NAMALWA (cell line): ENCODE data around the gene RXRA.

Source experiments
- DNase-seq: peaks from one replicate; pipeline ENCODE4 v3.0.0-alpha.2; 2015; ENCODE audit warnings: low spot score

The RXRA gene

DNA sequence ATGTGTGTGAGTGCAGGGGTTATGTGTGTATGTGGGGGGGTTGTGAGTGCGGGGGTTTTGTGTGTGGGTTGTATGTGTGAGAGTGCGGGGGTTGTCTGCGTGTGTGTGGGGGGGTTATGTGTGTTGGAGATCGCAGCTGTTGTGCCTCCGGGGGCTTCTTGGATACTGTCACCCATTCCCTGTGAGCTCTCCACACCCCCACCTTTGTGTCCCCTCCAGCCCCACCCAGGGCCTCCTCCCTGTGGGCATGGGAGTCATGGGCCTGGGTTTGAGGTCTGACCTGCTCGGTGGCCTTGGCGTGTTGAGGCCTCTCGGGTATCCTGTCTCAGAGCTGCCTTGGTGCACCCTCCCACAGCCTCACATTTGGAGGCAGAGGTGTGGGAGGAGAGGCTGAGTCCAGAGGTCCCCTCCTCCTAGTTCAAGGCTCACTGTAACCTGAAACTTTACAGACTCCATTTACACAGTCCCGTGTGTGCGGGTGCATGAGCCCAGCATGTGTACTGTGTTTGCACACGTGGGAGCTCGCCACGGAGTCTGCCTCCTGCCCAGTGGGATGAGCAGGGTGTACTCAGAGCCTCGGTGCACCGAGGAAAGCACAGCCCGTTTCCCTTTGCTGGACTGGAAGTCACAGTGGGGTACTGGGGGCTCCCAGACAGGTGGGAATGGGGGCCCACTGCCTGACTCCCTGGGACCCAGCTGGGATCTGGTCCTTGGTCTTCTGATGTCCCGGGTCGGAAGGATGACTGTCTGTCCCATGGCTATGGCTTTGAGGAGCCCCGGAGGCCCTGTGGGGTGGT lies 43.4 kb downstream of the RXRA start:
- peak; percentile 17 for DNase-seq

DNA sequence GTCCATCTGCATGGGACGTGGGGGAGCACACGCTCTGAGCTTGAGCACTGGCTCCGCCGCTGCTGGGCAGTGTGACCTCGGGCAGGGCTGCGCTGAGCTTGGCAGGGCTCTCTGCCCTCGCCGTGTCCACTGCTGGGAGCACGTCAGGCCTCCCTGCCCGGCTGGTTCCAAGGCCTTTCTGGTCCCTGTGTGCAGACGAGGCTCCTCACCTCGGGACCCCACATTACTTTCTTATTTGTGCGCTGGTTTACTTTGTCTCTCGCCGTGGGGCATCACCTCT lies 43.9 kb downstream of the RXRA start:
- no peak for DNase-seq

DNA sequence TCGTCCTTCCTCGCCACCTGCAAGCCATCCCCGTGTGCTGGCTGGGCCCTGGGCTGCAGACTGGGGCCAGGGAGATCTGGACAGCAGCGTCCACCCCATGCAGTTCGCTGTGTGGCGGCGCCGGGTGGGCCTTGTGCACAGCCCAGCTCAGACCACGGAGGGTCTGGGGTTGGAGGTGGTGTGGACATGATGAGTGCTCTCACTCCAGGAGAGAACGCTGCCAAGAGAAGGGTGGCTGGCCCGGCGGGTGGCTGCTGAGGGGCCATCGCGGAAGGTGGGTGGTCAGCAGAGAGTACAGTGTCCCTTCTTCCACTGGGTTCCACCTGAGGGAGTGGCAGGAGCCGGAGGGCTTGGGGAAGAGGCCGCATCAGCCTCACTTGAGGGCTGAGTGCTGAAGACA lies 44.4 kb downstream of the RXRA start:
- DNase-seq, result no peak

DNA sequence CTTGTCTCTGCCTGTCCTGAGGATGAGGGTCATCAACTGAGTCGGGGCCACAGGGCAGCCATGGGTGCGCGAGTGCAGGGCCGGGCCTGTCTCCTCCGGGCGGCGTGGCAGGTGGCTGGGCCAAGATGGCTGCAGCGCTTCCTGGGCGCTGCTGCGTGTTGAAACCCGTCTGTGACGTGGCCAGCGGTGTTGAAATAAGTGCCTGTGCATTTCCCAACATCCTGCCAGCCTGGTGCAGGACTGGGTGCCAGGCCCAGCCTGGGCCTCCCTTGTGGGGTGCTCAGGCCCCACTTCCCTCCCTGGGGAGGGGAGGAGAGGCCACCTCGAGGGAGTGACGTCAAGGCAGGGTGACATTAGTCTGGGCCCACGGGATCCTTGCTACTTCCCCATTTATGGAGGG lies 45.5 kb downstream of the RXRA start:
- DNase-seq, result no peak

DNA sequence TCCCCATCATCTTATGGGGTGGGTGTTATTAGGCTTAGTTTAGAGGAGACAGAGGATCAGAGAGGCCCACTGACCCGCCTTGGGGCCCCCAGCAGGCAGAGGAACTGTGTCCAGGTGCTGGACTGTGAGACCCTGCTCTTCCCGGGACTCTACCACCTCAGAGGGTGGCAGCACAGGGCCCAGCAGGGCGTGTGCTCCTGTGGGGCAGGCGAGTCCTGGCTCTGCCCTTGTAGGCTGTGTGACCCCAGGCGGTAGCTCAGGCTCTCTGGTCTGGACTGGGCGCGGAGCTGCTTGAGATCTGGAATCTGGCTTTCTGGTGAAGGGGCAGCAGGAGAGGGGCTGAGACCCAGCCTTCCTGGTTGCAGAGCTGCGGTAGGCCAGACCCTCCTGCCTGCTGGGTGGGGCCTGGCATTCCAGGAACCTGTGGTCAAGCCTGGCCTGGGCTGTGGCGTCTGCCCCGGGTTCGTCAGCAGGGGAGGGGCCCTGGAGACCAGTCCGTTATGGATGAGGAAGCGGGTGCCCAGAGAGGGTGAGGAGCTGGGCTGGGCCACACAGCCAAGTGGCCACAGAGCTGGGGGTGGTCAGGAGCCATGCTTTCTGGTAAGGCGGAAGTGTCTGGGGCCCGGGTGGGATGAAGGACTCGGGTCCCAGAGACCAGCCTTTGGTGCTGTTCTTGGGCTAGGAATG lies 46.5 kb downstream of the RXRA start:
- DNase-seq, result no peak

GRCh38 chr9:134373269-134373668 lies 47.0 kb downstream of the RXRA start:
- DNase-seq, result no peak

DNA sequence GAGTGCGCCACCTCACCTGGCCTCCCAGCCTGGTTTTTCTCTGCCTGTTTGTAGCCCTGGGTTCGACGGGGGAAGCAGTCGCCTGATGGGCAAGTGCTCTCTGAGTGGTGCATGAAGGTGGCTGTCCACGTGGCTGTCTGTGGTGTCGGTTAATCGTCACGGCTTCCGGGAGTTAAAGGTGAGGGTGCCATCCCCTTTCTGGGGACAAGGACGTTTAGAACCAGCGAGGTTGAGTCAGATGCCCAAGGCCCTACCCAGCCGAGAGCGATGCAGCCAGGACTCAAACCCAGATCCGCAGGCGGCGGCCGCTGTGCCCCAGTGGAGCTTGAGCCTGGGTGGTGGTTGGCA lies 47.7 kb downstream of the RXRA start:
- DNase-seq, result no peak

DNA sequence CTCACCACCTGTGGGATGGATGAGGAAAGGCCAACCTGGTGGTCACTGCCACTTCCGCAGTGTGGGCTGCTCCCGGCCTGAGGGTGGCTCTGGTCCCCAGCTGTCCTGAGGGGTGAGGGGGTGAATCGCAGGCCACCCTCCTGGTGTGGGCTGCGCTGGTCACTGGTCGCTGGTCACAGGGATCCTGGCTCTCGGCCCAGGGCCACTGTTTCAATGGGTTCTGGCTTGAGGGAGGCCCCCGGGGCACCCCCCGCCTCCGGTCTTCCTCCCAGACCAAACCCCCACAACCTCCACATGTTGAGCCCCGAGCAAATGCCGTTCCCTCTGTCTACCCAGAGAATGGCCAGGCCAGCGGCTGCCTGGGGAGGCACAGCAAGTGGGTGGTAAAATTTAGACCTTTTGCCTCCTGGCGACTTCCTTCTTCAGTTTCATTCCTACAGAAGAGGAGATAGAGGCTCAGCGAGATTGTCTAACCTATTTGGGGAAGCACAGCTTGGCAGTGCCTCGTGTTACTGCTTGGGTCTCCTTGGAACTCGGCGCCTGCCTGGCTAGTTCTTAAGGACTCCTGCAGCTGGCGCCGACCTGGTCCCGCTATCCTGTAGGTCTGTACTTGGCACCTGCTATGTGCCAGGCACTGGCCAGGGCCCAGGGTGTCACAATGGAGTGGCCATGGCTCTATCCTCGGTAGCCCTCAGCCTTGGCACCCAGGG lies 48.2 kb downstream of the RXRA start:
- no peak for DNase-seq

- DNase-seq, result no peak
Measured at GRCh38 chr9:134375011-134375390, 48.7 kb downstream of the RXRA start.

DNA sequence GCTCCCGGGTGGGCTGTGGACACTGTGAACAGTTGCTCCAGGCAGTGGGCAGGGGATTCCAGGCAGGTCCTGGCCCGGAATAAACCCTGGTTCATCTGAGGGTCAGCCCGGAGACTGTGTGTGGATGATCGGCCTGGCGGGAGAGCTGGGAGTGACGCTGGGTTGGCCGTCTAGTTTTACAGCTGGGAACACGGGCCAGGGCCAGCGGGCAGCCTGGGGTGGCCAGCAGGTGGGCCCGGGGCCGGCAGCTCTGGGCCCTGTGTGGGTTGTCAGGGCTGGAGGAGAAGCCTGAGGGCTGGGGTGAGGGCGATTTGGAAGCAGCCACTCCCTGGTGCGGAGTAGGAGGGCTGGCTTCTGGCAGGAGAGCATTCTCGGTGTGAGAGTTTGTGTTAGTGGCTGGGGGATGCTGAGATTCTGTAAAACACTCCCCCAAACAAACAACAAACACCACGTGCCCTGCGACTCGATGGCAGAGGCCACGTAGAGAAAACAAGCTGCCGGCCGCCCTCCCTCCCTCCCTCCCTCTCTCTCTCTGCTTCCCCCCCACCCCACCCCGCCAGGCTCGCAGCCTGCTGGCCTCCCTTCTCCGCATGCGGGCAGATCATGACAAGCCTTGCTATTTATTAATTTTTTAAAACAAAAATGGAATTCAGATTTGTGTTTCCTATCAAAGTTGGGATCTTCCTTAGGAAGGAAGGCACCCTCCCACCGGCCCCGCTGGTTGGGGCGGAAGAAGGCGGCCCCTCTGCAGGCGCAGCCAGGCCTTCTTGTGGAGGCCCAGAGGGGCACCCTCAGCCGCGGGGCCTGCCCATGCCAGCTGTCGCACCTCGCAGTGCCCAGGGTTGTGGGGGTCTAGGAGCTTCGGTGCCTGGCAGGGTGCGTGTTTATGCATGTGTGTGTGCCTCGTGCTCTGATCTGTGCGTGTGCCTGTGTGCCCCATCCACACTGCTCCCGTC lies 49.5 kb downstream of the RXRA start:
- DNase-seq, result no peak

- DNase-seq, result no peak
Measured at GRCh38 chr9:134376386-134377142, 50.3 kb downstream of the RXRA start.

- no peak for DNase-seq
Measured at GRCh38 chr9:134377143-134377484, 50.9 kb downstream of the RXRA start.

- DNase-seq, result no peak
Measured at GRCh38 chr9:134377976-134378375, 51.7 kb downstream of the RXRA start.

DNA sequence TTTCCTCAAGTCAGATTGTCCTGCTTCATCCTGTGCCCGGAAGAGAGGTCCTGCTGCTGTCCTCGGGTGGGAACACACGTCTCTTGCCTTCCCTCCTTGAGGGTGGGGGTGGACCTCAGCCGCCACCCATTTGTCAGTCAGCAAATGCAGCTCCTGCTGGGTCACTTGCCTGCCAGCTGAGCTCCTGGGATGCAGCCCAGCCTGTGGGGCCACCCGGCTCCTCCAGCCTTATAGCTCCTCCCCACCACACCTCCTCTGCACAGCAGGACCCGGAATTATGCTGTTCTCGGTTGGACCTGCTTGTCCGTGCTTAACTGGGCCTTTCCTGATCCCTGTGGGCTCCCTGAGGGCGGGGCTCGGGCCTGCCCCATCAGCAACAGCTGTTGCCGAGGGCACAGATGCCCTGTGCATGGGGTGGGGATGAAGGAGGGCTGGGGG lies 52.7 kb downstream of the RXRA start:
- no peak for DNase-seq

GRCh38 chr9:134379831-134380365 lies 53.6 kb downstream of the RXRA start:
- DNase-seq, result no peak

DNA sequence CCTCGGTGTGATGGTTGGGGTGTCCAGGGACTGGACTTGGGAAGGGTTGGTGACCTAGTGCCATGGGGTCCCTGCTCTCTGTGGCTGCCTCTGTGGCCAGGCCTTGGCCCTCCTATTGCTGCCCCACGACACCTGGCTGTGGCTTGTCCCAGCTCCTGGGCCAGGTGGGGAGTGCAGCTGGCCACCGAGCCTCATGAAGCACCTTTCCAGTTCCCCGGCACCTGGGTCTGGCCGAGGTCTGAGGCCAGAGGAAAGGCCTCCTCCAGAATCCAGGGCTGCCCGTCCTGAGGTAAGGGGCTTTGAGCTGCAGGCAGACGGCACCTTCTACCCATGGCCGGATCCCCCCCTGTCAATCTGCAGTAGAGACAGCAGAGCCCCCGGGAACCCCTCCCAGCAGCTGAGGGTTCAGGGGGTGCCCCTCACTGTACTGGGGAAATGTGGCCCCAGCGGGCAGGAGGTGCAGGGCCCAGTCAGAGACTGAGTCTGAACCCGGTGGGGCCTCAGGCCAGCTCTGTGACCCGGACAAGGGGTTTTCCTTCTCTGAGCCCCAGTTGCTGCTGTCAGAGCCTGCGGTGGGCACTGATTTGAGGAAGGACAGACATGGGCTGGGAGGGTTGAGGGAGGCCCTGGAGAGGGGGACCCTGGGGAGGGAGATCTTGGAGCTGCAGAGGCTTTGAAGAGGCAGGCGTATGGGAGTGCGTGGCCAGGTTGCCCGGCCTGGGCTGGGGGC lies 54.5 kb downstream of the RXRA start:
- no peak for DNase-seq

DNA sequence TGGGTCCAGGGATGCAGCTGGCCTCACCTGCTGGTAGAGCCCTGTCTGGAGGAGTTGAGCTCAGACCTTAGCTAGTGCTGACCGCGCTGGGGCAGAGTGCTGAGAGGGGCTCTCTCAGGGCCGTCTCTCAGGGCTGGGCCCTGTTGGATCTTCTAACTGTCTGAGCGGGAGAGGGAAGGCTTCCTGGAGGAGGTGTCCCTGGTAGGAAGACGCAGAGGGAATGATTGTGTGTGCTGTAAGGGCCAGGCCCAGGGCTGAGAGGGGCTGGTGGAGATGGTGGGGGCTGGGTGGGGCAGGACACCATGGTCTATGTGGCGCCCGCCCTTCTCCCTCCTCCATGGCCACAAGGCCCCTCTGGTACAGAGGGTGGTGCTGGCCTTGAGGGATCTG lies 55.0 kb downstream of the RXRA start:
- no peak for DNase-seq

DNA sequence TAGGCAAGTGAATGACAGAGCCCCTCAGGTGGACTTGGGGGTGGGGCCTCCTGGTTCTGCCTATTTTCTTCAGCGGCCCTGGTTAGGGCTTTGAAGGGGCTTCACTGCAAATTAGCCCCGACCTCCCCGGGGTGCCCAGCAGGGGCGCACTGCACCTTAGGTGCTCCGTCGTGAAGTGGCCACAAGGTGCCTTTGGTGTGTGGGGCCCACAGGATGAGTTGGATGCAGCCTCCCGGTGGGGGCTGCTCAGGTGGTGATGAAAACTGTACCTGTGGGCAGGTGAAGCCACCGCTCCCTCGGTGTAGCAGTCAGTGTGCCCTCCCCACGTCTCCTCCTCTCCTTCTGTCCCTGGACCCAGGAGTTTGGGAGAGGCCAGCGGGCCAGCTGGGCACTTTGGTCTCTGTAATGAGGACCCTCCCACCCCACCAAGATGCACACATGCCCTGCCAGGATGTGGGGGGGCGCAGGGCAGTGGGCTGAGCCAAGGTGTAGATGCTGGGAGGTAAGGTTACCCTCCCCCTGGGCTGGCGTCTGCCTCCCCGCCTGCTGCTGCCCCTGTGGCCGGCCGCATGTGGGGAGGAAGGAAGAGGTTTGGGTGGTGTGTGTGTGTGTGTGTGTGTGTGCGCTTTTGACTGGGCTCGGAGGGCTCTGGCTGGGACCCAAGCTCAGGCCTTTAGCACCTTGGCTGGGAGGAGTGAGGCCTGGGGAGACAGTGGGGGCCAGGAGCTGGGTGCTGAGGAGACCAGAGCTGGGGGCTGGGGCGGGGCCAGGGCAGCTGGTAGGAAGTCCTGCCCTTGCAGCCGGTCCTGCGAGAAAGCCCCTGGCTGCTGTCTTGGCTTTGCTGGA lies 55.6 kb downstream of the RXRA start:
- peak; percentile 55 for DNase-seq

DNA sequence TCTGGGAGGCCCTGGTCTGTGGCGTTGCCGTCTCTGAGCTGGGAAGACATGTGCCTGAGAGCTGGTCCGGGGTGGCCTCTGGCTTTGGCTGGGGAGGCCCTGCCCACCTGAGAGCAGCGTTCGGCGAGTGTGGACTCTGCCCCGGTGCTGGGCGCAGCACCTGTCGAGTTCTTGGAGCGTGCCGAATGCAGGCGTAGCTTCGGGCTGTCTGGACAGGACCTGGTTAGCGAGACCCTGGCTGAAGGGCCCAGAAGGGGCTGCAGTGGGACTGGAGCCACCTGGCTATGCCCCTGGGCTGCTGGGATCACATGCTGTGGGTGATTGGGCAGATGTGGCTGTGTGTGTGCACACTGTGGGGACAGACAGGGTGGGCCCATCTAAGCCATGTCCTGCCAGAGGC lies 56.5 kb downstream of the RXRA start:
- no peak for DNase-seq

DNA sequence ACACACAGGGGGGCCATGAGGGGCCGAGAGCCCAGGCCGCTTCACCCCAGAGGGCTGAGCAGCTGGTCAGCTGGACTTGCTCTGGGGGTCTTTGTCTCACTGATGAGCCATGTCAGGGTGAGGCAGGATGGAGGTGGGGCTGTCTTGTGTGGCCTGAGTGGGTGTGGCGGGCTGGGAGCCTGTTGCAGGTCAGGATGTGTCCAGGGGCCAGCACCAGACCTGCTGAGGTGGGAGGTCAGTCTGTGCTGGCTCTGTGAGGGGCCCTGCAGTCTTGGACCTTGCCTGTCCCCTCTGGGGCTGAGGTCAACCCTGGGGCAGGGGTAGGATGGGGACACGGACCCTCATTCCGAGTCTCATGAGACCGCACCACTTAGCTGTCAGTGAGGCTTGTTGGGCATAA lies 56.9 kb downstream of the RXRA start:
- DNase-seq, result no peak
